ENCODE data around the gene LIN7B.
"Not testable (repeated sequence)": the region's sequence is repeated elsewhere in the genome, so short reads cannot be mapped to it uniquely, and the experiment has no call there.

LIN7B gene

GRCh38 chr19:49120325-49120683, 6.1 kb downstream of the LIN7B start:
- DNase-seq = no peak

DNA sequence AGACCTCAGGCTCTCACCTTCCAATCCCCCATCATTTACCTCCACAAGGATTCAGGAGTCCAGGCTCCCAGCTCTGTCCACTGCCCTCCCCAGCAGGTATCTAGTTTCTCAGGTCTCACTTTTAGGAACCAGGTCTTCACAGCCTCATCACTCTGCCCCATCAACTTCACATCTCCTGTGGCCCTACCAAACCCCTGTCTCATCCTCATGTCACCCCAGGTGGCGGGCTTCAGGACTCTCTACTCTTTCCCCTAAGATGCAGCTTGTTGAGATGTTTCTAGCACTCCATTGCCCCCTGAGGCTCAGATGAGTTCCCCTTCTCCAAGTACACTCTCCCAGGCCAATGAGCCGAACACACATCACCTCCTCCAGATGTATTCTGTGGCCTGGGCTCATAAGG, 6.7 kb downstream of the LIN7B start:
- no peak for DNase-seq

DNA sequence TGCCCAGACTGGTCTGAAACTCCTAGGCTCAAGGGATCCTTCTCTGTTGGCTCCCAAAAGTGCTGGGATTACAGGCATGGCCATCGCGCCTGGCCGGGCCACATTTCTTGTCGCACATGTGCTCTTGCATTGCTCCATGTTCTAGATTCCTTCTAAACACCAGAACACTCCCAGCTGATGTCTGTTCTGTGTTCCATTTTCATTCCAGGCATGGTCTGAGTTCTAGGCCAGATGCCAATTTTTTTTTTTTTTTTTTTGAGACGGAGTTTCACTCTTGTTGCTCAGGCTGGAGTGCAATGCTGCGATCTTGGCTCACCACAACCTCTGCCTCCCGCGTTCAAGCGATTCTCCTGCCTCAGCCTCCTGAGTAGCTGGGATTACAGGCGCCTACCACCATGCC, 7.7 kb downstream of the LIN7B start:
- DNase-seq = not testable (repeated sequence)

DNA sequence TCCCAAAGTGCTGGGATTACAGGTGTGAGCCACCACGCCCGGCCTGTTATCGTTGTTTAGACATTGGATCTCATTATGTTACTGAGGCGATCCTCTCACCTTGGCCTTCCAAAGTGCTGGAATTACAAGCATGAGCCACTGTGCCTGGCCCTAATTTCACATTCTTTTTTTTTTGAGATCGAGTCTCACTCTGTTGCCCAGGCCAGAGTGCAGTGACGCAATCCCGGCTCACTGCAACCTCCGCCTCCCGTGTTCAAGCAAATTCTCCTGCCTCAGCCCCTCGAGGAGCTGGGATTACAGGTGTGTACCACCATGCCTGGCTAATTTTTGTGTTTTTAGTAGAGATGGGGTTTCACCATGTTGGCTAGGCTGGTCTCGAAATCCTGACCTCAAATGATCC, 9.1 kb downstream of the LIN7B start:
- DNase-seq = not testable (repeated sequence)

DNA sequence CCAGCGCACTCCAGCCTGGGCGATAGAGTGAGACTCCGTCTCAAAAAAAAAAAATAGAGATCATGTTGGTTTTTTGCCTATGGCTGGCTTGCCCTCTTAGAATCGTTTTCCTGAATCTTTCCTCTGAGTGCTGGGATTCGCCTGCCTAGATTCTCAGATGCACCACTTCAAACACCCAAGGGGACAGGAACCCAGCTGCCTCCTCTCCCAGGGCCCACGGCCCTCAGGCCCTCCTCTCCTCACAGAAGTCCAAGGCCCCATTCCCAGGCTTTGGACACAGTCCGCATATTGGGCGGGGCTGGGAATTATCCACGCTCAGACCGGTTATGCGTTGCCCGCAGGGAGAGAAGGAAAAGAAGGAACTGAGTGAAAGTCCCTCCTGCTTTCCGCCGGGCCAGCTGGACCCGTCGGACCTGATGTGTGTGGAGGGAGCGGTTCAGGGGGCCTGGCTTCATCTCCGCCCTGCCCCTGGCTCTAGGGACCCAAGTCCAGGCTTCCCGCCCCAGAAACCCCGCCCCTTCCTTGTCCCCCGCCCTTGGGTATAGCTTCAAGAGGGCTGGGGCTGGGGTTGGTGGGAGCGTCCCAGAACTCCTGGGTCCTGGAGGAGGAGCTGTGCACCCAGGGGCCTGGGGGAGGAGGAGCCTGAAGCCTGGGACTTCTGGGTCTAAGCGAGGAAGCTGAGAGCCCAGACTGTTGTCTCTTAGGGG, 11.0 kb downstream of the LIN7B start:
- no peak for DNase-seq

DNA sequence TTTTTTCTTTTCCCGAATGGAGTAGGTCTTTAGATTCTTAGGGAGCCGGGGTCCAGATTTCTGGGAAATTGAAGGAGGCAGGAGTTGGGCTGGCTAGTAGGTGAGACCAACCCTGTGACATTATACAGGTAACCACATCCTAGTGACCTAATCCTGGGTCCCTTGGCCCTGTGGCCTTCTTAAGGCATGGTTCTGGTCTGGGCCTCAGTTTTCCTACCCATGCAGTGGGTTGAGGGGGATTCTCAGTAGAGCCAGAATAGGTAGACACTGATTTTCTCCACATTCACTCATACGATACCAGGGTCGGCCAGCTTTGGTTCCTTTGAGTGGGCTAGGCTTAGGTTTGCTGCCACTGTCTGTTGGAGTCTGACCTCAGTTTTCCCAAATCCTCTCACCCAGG, 12.4 kb downstream of the LIN7B start:
- DNase-seq = no peak

- DNase-seq = not testable (repeated sequence)
These were observed 13.1 kb downstream of the LIN7B start for GRCh38 chr19:49127225-49127624.

- peak; percentile 97 for DNase-seq
These were observed 13.7 kb downstream of the LIN7B start for GRCh38 chr19:49127674-49128544.

GRCh38 chr19:49128545-49129237, 14.5 kb downstream of the LIN7B start:
- DNase-seq = no peak

DNA sequence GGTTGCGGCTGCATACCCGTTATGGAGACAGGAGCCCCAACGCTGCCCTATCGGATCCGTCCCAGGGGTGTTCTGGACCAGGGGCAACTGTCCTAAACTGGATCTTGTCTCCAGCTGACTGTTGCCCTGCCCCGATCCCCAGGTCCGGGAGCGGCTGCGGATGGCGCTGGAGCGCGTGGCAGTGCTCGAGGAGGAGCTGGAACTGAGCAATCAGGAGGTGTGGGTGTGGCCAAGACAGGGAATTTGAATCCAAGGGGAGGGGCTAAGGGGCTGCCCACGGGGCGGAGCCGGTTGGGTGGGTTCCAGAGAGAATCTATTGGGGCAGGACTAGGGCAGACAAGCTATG, 15.0 kb downstream of the LIN7B start:
- DNase-seq = no peak

- DNase-seq = no peak
These were observed 16.2 kb downstream of the LIN7B start for GRCh38 chr19:49130325-49130724.

GRCh38 chr19:49132974-49133609, 18.9 kb downstream of the LIN7B start:
- DNase-seq = peak; percentile 49

DNA sequence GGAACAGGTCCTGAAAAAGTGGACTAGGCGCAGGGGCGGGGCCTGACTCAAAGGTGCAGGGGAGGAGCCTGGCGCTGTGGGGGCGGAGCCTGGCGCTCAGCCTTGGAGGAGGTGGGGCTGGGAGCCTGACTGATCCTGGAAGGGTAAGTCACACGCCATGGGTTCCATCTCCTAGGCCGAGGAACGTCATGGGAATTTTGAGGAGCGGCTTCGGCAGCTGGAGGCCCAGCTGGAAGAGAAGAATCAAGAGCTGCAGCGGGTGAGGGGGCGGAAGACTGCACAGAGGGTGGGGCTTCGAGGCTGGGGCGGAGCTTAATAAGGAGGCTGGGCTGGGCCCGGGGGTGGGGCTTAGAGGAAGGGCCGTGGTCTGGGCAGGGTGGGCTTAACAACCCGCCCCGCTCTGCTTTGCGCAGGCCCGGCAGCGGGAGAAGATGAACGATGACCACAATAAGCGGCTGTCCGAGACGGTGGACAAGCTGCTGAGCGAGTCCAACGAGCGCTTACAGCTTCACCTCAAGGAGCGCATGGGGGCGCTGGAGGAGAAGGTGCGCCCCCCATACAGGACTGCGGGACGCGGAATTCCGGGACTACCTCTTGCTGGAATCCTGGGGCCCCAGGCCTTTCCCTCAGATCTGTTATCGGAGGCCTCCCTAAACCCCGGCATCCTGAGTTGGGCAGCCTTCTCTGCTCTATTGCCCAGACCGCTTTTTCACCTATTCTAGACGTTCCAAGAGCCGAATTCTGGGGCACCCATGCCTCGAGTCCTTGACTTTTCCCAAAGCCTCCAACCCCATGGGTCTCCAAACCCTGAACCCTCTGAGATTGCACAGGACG, 19.7 kb downstream of the LIN7B start:
- DNase-seq = peak; percentile 79

DNA sequence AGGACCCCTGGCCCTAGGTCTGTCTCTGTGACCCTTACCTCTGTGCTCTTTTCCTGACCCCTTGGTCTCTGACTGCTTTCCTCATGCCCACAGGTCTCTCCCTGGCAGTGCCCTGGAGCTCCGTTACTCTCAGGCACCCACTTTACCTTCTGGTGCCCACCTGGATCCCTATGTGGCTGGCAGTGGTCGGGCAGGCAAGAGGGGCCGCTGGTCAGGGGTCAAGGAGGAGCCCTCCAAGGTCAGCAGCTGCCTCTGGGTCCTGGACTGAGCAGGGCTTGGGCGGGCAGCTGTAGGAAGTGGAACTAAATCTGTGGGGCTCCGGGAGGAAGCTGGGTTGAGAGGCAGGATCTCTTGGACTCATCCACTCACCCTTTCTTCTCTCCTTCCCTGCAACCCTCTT, 21.5 kb downstream of the LIN7B start:
- no peak for DNase-seq

DNA sequence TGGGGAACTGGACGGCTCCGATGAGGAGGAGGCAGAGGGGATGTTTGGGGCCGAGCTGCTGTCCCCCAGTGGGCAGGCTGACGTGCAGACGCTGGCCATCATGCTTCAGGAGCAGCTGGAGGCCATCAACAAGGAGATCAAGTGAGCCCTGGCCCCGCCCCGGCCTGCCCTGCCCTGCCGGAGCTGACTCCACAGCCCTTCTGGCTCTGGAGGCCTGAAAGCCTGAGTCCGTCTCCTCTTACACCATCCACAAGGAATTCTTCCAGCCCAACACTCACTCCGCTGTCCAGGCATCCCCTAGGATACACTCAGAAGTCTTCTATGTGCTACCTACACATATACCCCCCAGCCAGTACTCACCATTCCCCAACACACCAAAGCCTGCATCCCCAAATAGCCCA, 22.6 kb downstream of the LIN7B start:
- no peak for DNase-seq

GRCh38 chr19:49140951-49141350, 26.8 kb downstream of the LIN7B start:
- no peak for DNase-seq

DNA sequence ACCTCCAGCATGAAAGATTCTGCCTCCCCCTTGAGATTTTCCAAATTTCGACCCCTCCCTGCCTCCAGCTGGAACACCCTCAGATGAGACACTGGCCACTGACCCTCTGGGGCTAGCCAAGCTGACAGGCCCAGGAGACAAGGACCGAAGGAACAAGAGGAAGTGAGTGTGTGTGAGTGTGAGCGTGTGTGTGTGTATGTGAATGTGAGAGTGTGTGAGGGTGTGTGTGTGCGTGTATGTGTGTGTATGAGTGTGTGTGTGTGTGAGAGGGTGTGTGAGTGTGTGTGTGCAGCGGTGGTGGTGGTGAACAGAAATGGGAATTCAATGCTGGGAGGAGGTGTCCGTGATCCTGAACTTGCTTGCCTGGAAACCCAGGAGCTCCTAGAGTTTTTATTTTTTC, 27.2 kb downstream of the LIN7B start:
- DNase-seq = no peak

- DNase-seq = peak; percentile 84
These were observed 28.7 kb downstream of the LIN7B start for GRCh38 chr19:49142866-49143335.

GRCh38 chr19:49145573-49146407, 31.6 kb downstream of the LIN7B start:
- peak; percentile 93 for DNase-seq

GRCh38 chr19:49146408-49146770, 32.2 kb downstream of the LIN7B start:
- DNase-seq = not testable (repeated sequence)

- DNase-seq = no peak
These were observed 34.0 kb downstream of the LIN7B start for GRCh38 chr19:49148044-49148682.

Data from stimulated activated CD8-positive, alpha-beta memory T cell treated with anti-CD3 and anti-CD28 coated beads, Interleukin-4, amount 100 ng/mL, for 48 hours (primary cell).